GM12892 (cell line): ENCODE data around the gene EPN1.
A peak's percentile ranks its signal among the peaks of the same experiment; 100 is the strongest.

ENCODE experiments used
- DNase-seq: peaks from one replicate; pipeline ENCODE4 v3.0.0; 2011; ENCODE audit not compliant: insufficient read length
- FAIRE-seq: peaks from 2 replicates; lab custom pipeline; 2011; peaks lifted over from hg19 to GRCh38; lab: Jason Lieb, UNC
- POLR2A ChIP-seq: IDR thresholded peaks from 2 replicates; pipeline ENCODE4 v1.6.1; 2011; ENCODE audit warnings: low read depth, low read length, control low read depth
- POLR2AphosphoS5 ChIP-seq: IDR thresholded peaks from 2 replicates; pipeline ENCODE4 v1.6.1; 2011; ENCODE audit warnings: low read depth, low read length, control low read depth
- TAF1 ChIP-seq: IDR thresholded peaks from 2 replicates; pipeline ENCODE4 v1.6.1; 2011; ENCODE audit warnings: low read depth, mild to moderate bottlenecking, control low read depth, low read length, borderline replicate concordance

Gene EPN1

GRCh38 chr19:55642153-55643002, 32.6 kb upstream of the EPN1 start:
- DNase-seq (no peak), FAIRE-seq (no peak)
- TF ChIP-seq TAF1 = no peak
- TF ChIP-seq POLR2AphosphoS5 = no peak; the same call in 1 of the 2 replicates
- TF ChIP-seq POLR2A = 0 out of 2 replicates have a peak, but pooled peaks have one; percentile 29

GRCh38 chr19:55643003-55643886, 31.8 kb upstream of the EPN1 start, which contains the start of gene ZNF581:
ZNF581 (plus strand) TSS chr19:55643649; CDS start chr19:55644572, 923 bp downstream.
- FAIRE-seq = peak; percentile 88
- peak; percentile 4 for TF ChIP-seq POLR2AphosphoS5
- peak; percentile 53; the same call in 1 of the 2 replicates for TF ChIP-seq POLR2A
- peak; percentile 62; the same call in 1 of the 2 replicates for TF ChIP-seq TAF1
- peak; percentile 84 for DNase-seq

GRCh38 chr19:55643887-55644176, 31.2 kb upstream of the EPN1 start:
- no peak for FAIRE-seq
- TF ChIP-seq TAF1 (no peak), POLR2A (no peak), POLR2AphosphoS5 (no peak)
- DNase-seq = no peak

- DNase-seq (no peak), FAIRE-seq (no peak)
- TF ChIP-seq TAF1 (no peak), POLR2AphosphoS5 (no peak), POLR2A (no peak)
Observed at GRCh38 chr19:55644191-55644833, 30.7 kb upstream of the EPN1 start.

GRCh38 chr19:55644842-55645511, 30.0 kb upstream of the EPN1 start:
- FAIRE-seq = no peak
- TF ChIP-seq POLR2A = no peak
- no peak for TF ChIP-seq POLR2AphosphoS5
- TF ChIP-seq TAF1 = no peak
- no peak for DNase-seq

GRCh38 chr19:55645512-55645881, 29.5 kb upstream of the EPN1 start:
- DNase-seq (no peak), FAIRE-seq (no peak)
- TF ChIP-seq POLR2A (no peak), TAF1 (no peak), POLR2AphosphoS5 (no peak)

- FAIRE-seq (peak; percentile 27), DNase-seq (no peak)
- TF ChIP-seq POLR2AphosphoS5 = no peak
- TF ChIP-seq POLR2A = no peak
- TF ChIP-seq TAF1 = no peak
Observed at GRCh38 chr19:55646889-55647731, 27.9 kb upstream of the EPN1 start.

GRCh38 chr19:55647732-55648584, 27.1 kb upstream of the EPN1 start, which contains the start of gene CCDC106:
CCDC106 (plus strand) TSS chr19:55648212; CDS start chr19:55649047, 835 bp downstream.
- DNase-seq (no peak), FAIRE-seq (peak; percentile 97)
- no peak for TF ChIP-seq POLR2AphosphoS5
- no peak for TF ChIP-seq TAF1
- TF ChIP-seq POLR2A = no peak

- no peak for DNase-seq
- FAIRE-seq = no peak
- no peak for TF ChIP-seq TAF1
- TF ChIP-seq POLR2A = peak; percentile 20; the same call in 1 of the 2 replicates
Observed at GRCh38 chr19:55648585-55649267, 26.3 kb upstream of the EPN1 start.
